Measurements from ENCODE around the gene PLBD2. TPM values are rescaled to one million over a fixed set of nuclear protein-coding genes. Genes with fewer than 3 reads are reported as not detected.
A peak's percentile ranks its signal among the peaks of the same experiment; 100 is the strongest.

The PLBD2 gene
- total and polyA plus RNA-seq, 9 of the 15 experiments (the other 6 are each of a cell fraction or from before 2014, with no cell fraction given) = 2.4 to 37.4 (median 6.0) TPM

GRCh38 chr12:113422030-113422885 is 63.9 kb downstream of the PLBD2 start, which contains the start of gene SDSL (continued):
- TF ChIP-seq CHAMP1 (IDR thresholded peaks at IDR 0.05) (no peak), NR2C2 (CRISPR knock-in tag; IDR thresholded peaks at IDR 0.05) (peak; percentile 19; the same call in 1 of the 2 replicates), NR2C2 (tag; IDR thresholded peaks at IDR 0.05) (peak; percentile 85), IRF2 (CRISPR knock-in tag; IDR thresholded peaks at IDR 0.05) (no peak), L3MBTL2 (IDR thresholded peaks at IDR 0.05) (peak; percentile 59; the same call in 1 of the 2 replicates), PHF20 (IDR thresholded peaks at IDR 0.05; ENCODE audit: partially characterized antibody) (peak; percentile 67), TGIF2 (CRISPR knock-in tag; IDR thresholded peaks at IDR 0.05) (no peak), LEF1 (IDR thresholded peaks at IDR 0.05) (peak; percentile 92; the same call in 1 of the 2 replicates), HDAC1 (IDR thresholded peaks at IDR 0.05) (peak in 1 of 2 experiments; percentile 59; a peak in 1 of 4 replicates), POLR3A (IDR thresholded peaks at IDR 0.05; ENCODE audit: borderline replicate concordance, extremely low read depth, insufficient read depth, insufficient read length) (no peak), SMARCA4 (IDR thresholded peaks at IDR 0.05) (peak; percentile 86), KLF6 (CRISPR knock-in tag; IDR thresholded peaks at IDR 0.05; ENCODE audit: borderline replicate concordance) (no peak), ZNF175 (CRISPR knock-in tag; IDR thresholded peaks at IDR 0.05; ENCODE audit: low read depth) (no peak), MAFF (IDR thresholded peaks at IDR 0.05; ENCODE audit: low read length) (no peak), BRD4 (IDR thresholded peaks at IDR 0.05) (peak; percentile 89; the same call in 1 of the 2 replicates), NKRF (IDR thresholded peaks at IDR 0.05; ENCODE audit: borderline replicate concordance) (peak; percentile 78; the same call in 1 of the 2 replicates)
- TF ChIP-seq, protein P1, sequence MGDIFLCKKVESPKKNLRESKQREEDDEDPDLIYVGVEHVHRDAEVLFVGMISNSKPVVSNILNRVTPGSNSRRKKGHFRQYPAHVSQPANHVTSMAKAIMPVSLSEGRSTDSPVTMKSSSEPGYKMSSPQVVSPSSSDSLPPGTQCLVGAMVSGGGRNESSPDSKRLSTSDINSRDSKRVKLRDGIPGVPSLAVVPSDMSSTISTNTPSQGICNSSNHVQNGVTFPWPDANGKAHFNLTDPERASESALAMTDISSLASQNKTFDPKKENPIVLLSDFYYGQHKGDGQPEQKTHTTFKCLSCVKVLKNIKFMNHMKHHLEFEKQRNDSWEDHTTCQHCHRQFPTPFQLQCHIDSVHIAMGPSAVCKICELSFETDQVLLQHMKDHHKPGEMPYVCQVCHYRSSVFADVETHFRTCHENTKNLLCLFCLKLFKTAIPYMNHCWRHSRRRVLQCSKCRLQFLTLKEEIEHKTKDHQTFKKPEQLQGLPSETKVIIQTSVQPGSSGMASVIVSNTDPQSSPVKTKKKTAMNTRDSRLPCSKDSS (IDR thresholded peaks at IDR 0.05; ENCODE audit: low read depth, partially characterized antibody) = no peak

Measured in K562 (cell line).